ENCODE measurements around the gene NSG1. TPM values are rescaled to one million over a fixed set of nuclear protein-coding genes. Genes with fewer than 3 reads are reported as not detected.
"Not testable (repeated sequence)": the region's sequence is repeated elsewhere in the genome, so short reads cannot be mapped to it uniquely, and the experiment has no call there.

The NSG1 gene, protein sequence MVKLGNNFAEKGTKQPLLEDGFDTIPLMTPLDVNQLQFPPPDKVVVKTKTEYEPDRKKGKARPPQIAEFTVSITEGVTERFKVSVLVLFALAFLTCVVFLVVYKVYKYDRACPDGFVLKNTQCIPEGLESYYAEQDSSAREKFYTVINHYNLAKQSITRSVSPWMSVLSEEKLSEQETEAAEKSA
- 7.5 and 8.9 TPM in 2 replicates for total RNA-seq (2014; rRNA removed; shearing (Covaris generic))

DNA sequence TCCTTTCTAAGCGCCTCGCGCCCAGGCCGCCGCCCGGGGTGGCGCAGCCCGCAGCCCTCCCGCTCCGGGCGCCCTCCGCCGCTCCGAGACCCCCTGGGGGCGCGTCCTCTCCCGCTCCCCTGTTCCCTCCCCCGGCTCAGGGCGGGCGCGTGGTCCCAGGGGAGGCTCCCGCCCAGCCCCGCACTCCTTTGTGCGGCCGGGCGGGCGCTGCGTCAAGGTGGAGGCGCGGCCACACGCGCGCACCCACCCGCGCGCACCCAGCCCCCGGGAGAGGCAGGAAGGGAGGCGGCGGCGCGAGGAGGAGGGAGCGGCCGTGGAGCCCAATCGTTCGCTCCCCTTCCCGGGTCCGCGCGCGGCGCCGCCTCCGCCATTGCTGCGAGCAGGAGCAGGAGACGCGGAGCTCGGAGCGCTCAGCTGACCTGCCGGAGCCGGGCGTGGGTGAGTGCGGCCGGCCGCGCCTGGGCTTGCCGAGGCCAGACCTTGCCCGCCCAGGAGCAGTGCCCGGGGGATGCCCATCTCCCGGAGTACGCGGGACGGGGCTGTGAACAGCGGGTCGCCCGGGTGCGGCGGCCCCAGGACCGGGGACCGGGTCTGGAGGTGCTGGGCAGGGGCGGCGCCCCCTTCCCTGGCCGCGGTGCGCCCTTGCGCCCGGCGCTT lies at the start of gene NSG1:
NSG1 (plus strand) TSS at position 367 of the 657 bp plus-strand sequence. CDS start 528 bp downstream, outside the sequence.
- DNase-seq (ENCODE audit: low spot score) = no peak

DNA sequence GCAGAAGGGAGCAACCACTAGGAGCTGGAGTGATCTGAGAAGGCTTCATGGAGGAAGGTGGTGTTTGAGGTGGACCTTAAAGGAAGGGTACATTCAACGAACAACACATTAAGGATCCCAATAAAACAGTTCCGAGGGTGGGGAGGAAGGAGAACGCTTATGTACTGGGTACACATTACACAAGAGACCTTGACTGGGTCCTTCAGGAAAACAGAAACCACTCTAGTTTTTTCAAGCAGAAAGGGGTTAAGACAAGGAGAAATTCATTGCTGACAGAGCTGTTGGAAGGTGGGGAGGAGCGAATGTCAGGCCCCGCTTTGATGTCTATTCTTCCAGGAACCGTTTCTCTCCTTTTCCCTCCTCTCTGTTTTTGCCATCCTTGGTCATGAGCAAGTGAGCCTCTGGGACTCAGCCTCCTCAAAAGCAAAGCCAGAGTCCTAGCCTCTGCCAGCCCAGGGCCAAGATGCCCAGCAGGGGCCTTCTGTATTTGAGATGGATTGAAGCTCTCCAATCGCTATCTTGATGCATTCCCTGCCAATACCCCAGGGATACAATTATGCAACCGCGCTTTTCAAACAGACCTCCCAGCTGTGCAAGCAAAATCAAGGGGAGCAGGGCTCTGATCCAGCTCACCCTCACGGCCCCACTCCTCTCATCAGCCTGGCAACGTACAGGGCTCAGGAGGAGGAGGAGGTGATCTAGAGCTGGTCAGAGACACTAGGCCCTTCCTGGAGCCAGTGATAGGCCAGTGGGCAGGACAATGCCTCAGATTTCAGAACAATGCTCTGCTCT lies 48.5 kb upstream of the NSG1 start:
- no peak for DNase-seq (ENCODE audit: low spot score)

DNA sequence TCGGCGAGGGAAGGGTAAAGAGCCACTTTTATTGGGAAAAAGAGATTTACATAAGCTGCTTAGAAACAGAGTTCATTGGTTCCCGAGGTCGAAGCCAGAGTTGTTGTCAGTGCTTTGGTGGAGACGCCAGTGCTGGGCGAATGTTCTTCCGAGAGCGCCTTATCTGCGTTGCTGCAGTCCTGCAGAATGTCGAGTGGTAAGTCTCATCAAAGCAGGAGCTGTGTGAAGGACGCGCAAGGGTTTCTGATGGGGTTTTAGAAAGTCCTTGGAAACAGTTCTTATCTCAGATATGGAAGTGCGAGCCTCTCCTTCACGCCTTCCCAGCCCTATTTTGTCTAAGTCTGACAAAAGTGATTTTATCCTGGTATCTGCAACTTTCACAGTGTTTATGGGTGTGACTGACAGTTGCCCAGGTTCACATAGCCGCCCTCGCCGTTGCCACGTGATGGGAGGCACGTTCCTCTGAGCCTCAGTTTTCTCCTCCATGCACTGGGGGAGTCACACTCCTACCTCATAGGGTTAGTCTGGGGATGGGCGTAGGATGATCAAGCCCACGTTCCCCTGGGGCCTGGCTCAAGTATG lies 47.3 kb upstream of the NSG1 start:
- no peak for DNase-seq (ENCODE audit: low spot score)

DNA sequence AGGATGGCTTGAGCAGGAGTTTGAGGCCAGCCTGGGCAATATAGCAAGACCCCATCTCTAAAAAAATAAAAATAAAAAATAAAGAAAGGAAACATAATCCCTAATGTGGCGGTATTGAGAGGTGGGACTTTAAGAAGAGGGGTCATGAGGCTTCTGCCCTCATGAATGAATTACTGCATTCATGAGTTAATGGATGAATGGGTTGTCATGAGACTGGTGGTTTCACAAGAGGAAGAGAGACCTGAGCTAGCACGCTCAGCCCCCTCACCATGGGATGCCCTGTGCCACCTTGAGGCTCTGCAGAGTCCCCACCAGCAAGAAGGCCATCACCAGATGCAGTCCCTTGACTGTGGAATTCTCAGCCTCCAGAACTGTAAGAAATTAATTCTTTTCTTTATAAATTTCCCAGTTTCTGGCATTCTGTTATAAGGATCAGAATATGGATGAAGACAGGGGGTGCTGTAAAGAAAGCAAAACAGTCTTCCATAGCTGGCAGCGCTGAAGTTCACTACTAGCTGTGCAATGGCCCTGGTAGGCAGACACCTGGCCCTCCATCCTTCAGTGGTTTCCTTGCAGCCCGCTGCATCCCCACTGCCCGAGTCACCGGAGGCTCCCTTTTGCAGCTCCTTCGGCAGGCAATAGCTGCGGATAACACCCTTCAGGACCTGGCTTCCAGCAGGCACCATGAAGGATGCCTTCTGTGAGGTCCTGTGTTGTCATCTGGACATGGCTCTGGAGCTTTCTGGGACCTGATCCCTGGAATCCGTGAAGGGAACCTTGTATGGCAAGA lies 44.8 kb upstream of the NSG1 start:
- DNase-seq (ENCODE audit: low spot score) = no peak

DNA sequence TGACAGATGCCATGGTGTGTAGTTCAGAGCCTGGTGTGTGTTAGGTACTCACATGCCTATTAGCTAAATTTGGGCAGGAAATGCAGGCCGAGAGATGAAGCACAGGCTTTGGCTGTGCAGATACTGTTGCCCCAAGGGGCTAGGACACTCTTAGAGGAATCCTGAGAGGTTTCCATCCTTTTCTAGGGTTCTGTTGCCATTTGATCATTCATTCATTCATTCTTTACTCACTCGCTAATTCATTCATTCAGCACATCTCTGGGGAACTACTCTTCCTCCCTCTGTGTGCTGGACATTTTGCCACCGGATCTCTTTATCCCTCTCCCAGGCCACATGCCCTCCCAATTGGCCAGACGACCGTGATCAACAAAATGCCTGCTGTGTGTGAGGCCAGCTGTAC lies 43.9 kb upstream of the NSG1 start:
- no peak for DNase-seq (ENCODE audit: low spot score)

DNA sequence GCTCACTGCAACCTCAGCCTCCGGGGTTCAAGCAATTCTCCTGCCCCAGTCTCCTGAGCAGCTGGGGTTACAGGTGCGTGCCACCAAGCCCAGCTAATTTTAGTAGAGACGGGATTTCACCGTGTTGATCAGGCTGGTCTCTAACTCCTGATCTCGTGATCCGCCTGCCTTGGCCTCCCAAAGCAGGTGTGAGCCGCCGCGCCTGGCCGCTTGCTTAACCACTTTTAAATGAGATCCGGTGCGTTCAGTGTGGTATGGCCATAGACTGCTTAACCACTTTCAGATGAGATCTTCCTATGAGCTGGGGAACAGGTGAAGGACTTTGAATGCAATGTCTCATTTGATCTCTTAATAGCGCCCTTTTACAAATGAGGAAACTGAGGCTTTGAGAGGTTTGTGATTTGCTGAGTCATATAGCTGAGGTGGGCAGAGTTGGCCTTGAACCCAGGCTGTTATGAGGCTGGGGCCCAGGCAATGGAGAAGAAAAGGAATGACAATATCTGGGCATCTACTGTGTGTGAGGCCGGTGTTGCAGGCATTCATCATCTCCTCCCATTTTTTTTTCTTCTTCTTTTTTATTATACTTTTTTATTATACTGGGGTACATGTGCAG lies 41.9 kb upstream of the NSG1 start:
- DNase-seq (ENCODE audit: low spot score) = no peak

DNA sequence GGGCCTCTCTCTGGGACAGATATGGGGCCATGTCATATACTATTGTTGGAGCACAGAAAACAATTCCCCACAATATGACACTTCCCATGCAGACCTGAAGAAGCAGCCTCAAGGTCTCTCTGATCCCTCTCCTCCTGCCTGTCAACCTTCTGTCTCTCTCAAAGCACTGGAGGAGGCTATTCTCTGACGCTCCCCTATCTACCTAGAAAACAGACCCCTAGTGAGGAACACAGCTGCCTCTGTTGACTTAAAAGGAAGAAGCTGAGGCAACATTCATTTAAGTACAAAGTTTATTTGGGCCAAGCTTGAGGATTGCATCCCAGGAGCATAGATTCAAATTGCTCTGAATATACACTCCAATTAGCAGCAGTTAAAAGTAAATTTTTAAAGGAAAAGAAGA lies 39.3 kb upstream of the NSG1 start:
- DNase-seq (ENCODE audit: low spot score) = no peak

DNA sequence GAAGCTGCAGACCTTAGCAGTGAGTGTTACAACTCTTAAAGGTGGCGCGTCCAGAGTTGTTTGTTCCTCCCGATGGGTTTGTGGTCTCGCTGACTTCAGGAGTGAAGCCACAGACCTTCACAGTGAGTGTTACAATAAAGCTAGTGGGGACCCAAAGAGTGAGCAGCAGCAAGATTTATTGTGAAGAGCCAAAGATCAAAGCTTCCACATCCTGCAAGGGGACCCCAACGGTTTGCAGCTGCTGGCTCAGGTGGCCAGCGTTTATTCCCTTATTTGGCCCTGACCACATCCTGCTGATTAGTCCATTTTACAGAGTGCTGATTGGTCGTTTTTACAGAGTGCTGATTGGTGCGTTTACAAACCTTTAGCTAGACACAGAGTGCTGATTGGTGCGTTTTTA lies 38.3 kb upstream of the NSG1 start:
- not testable (repeated sequence) for DNase-seq (ENCODE audit: low spot score)

DNA sequence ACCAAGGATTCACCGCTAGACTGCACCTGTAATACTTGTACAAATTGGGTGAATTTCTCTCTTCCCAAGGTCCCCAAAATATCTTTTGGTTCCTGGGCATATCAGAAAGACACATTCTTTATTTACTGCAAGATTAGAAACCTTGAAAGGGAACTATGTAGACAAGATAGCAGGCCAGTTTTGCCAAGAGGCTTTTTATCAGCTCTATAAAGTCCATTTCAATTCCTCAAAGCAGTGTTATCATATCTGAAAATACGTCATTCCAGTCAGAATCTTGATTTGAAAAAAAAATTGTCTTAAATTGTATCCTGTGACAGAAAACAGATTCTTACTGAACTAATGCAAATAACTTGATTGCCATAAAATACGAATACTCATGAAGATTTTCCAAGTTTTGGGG lies 37.0 kb upstream of the NSG1 start:
- no peak for DNase-seq (ENCODE audit: low spot score)

DNA sequence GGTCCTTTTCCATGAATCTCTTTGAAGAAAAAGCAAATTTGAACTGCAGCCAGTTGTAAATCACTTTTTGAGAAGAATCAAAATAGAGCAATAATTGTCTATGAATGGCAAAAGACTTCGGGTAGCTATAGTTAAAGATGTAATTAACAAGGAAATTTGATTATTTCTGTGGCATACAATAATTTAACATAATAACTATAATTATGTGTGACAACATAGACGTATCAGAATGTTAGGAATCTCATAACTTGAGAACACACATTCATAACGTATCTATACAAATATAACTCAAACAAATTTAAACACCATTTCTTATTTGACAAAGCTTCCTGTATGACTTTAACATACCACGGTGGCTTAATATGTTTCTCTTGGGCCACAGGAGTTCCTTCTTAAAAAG lies 36.0 kb upstream of the NSG1 start:
- no peak for DNase-seq (ENCODE audit: low spot score)

DNA sequence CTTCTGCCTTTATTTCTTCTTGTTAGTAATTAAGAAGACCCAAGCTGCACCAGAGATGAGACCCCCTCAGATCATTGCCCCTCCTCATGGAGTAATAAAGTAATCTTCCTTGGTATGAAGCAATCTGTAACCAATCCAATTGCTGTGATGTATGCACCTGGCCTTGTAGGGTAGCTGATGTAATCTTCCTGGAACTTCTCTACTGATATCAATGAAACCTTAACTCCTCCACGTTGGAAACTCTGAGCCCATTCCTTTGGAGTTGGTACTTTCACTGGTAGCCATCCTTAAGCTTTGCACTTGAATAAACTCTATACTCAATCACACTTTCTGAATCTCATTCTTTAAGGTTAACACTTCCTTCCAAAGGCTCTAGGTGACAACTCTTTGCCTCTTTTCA lies 31.6 kb upstream of the NSG1 start:
- DNase-seq (ENCODE audit: low spot score) = no peak

DNA sequence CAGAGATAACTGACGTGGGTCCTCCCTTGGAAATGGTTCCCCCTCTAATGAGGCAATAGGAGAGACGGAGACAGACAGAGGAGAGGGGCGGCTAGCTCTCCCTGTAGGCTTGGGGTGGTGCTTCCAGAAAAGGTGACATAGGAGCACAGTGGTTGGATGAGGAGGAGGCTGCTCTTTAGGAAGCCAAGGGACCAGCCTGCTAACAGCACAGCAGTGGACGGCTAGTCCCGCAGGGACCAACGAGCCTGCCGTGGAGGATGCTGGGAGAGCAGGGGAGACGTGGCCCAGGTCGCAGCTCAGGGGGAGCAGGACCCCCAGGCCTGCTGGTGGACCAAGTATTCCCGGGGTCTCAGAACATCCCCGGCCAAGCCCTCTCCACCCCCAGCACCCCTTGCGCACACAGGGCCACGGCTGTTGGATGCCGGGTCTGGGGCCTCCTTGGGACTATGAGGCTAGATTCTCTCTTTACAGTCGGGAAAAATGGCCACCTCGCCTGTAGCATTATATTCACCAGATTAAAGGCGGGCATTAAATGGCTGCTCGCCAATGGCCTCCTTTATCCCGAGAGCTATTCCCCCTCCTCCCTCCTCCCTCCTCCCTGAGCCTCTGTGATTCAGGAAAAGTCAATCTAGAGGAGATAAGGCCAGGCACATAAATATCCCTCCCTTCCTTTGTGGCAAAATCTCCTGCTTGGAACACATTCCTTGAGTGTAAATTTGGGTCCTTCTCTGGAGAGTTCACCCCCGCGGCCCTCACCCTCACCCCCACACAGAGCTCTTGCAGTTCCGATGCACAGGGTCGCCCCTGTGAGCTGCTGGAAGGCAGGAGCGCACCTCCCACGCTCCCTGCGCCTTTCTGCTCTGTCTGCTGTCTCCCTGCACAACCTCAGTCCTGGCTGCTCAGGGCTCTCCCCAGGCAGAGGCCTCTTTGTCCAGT lies 30.5 kb upstream of the NSG1 start:
- no peak for DNase-seq (ENCODE audit: low spot score)

DNA sequence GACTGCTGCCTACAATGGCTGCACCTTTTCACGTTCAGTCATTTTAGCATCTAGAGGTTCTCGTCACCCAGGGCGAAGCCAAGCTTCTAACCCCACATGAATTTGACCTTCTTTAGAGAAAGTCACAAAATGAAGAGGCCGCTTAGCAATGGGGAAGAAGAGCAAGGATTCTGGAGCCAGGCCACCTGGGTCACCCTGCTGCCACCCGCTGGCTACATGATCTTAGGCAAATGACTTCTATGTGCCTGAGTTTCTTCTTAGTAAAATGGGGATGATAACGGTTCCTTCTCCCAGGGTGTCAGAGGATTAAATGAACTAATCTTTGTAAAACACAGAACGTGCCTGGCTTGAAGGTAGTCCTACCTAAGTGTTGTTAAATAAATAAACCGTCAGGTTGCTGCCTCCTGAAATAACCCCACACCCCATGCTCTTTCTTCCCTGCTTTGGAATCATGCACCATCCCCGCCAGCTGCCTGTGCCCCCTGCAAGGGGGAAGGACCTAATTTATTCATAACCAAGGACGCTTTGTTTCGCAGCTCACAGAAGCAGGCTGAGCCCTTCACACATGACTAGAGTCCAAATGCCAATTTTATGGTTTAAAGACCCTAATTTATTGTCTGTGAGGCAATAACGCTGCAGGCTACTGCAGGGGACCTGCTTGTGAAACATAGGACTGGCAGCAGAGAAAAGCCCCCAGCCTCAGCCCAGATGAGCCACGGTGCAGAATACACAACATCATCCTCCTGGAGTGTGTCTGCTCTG lies 28.6 kb upstream of the NSG1 start:
- no peak for DNase-seq (ENCODE audit: low spot score)

DNA sequence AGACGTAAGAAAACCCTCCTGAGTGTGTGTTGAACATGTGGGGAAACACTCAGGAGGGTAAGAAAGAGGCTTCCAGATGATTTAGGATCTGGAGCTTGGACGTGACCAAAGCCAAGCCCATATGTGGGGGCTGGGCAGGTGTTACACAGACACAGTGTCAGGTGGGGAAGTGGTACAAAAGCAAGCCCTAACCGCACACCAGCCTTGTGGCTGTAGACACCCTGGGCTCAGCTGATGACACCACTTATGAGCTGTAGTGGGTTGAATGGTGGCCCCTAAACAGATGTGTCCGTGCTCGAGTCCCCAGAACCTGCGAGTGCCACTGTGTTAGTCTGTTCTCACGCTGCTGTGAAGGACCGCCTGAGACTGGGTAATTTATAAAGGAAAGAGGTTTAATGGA lies 25.0 kb upstream of the NSG1 start:
- DNase-seq (ENCODE audit: low spot score) = no peak

DNA sequence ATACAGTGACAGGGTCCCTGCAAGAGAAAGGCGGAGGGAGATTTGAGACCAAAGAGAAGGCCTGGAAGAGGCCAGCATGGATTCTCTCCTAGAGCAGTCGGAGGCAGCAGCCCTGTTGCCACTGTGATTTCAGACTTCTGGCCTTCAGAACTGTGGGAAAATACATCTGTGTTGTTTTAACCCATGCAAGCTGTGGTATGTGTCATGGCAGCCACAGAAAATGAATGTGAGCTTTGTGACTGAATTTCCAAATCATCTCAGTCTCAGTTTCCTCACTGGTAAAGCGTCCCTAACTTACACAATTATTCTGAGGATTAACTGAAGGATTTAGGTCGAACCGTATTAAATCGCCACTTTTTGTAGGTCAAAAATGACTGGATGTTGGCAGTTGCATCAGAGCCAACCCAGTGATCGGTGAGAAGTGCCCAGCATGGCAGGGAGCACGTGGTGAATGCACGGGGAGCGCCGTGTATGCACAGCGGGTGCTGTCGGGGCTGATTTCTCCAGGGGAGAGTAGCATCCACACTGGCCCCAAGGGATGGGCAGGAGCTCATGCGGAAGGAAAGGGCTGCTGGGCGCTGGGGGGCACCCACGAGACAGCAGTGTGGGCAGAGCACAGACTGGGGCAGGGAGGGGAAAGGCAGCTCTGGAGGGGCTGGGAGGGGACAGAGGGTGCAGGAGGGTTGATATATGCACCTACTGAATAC lies 23.8 kb upstream of the NSG1 start:
- DNase-seq (ENCODE audit: low spot score) = no peak

DNA sequence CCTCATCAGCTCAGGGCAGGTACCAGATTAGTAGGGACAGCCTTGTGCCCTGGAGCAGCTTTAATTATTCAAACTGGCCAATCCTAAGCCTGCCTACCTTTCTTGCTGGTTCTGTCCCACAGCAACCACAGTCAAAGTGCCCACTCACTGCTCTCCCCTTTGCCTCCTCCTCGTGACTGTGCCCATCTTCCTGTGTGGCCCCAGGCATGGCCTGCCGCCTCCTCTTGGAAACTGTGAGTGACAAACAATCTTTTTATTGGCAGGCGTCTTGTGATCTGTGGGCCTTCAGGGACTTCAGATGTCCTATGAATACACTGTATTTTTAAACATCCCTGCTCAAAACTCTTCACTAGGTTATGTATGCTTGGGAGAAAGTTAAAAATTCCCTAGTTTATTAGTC lies 22.8 kb upstream of the NSG1 start:
- no peak for DNase-seq (ENCODE audit: low spot score)

DNA sequence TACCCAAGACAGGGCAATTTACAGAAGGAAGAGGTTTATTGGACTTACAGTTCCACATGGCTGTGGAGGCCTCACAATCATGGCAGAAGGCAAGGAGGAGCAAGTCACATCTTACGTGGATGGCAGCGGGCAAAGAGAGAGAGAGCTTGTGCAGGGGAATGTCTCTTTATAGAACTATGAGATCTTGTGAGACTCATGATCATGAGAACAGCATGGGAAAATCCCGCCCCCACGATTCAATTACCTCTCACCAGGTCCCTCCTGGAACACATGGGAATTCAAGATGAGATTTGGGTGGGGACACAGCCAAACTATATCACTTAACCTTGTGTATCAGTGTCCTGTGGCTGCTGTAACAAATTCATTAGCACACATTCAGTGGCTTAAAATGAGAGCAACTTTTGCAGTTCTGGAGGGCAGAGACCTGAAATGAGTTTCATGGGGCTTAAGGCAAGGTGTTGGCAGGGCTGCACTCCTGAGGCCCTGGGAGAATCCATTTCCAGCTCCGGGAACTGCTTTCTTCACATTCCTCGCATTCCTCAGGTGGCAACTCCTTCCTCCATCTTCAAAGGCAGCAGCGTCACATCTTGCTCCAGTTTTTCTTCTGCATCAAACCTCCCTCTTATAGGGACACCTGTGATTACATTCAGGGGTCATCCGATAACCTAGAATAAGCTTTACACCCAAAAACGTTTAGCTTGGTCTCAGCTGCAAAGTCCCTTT lies 22.3 kb upstream of the NSG1 start:
- no peak for DNase-seq (ENCODE audit: low spot score)

Measured in H4 (cell line).